ENCODE measurements around the gene PANK4. TPM values are rescaled to one million over a fixed set of nuclear protein-coding genes. Genes with fewer than 3 reads are reported as not detected.

The PANK4 gene
- total and polyA plus RNA-seq, 9 of the 15 experiments (the other 6 are each of a cell fraction or from before 2014, with no cell fraction given): 0.93 to 55.6 (median 31.5) TPM

- Histone ChIP-seq H3K36me3 (ENCODE audit: control insufficient read depth, insufficient read depth, low read length) (peaks cover 13% of the 10 kb centered on the region; the same call in 2 of the 3 replicates), H4K20me1 (replicated peaks; ENCODE audit: control insufficient read depth, insufficient read depth, low read length) (peaks cover 15% of the 10 kb centered on the region; the same call in 1 of the 2 replicates), H3K9me3 (replicated peaks; ENCODE audit: control insufficient read depth, insufficient read depth, low read depth, low read length) (no peaks in the 10 kb centered on the region), H3K79me2 (ENCODE audit: control insufficient read depth, insufficient read depth, low read length) (no peaks in the 10 kb centered on the region), H3K4me1 (replicated peaks in 1 of 2; ENCODE audit: control insufficient read depth in 2 of 2, insufficient read depth in 2 of 2, low read length in 2 of 2) (peaks cover 0 to 93% of the 10 kb centered on the region in 2 experiments; a peak in 2 of 5 replicates), H3K27me3 (ENCODE audit: control insufficient read depth in 2 of 2, insufficient read depth in 2 of 2, low read length in 2 of 2) (peaks cover 25 to 40% of the 10 kb centered on the region in 2 experiments; a peak in 4 of 5 replicates), H3K9me1 (ENCODE audit: control insufficient read depth, insufficient read depth, low read length) (no peaks in the 10 kb centered on the region), H3K9ac (ENCODE audit: insufficient read depth in 1 of 2, low read depth in 2 of 2, low read length in 2 of 2) (no peak overlapping the region; a peak in 1 of 4 replicates), H3K4me3 (no peak overlapping the region), H2AFZ (ENCODE audit: low read depth, low read length) (no peak overlapping the region), H3K4me2 (ENCODE audit: insufficient read depth, low read length) (no peak overlapping the region), H3K27ac (ENCODE audit: extremely low read depth, low read depth, low read length) (no peak overlapping the region)
- intact Hi-C loops (cut with micrococcal nuclease) (no loop called here), in situ Hi-C loops (cut with MboI) (no loop called here)
- 12% methylated on average over 26 of the region's 42 CpGs for WGBS (ENCODE audit: insufficient coverage, low coverage, missing lambda C conversion rate)
- FAIRE-seq (no peak), ATAC-seq (no peak), DNase-seq (ENCODE audit: extremely low read depth in 1 of 4, low spot score in 3 of 4) (peak in 2 of 4 experiments; percentile 55 to 56)
- BruUV-seq (replicated peaks): no TSS peak
- POLR2A ChIA-PET: interaction anchor here (1.1 to 1.5 kb wide), 2 partner anchors 10 to 22 kb away, joined by 3 to 8 read pairs; partner anchors contain the start of gene PANK4
- TF ChIP-seq AFF1 (IDR thresholded peaks at IDR 0.05; ENCODE audit: low read depth in 1 of 2, partially characterized antibody in 2 of 2): no peak
- no peak for TF ChIP-seq NRF1 (conservative IDR thresholded peaks at IDR 0.05 in 1 of 2, IDR thresholded peaks at IDR 0.05 in 1 of 2)
- TF ChIP-seq ZFX (CRISPR knock-in tag; IDR thresholded peaks at IDR 0.05): 0 out of 2 replicates have a peak, but pooled peaks have one; percentile 13
- TF ChIP-seq TRIM24 (IDR thresholded peaks at IDR 0.05): no peak
- CTCF ChIA-PET (ENCODE audit: low intra/inter-chr PET ratio): no interaction called here
Measured at GRCh38 chr1:2503554-2504224, 22.7 kb downstream of the PANK4 start.
